Upper lobe of left lung (tissue), 4 donors: ENCODE results near the gene KRTAP5-4.

Source experiments
- CTCF ChIP-seq, 6 experiments: fragments of 450-650 bp in 4 of 6; fragments of 200-600 bp in 2 of 6; sonication (generic) in 2 of 6; IDR thresholded peaks; one replicate each; pipeline ENCODE4 v1.5.1; 2016 to 2019; ENCODE audit warnings: antibody characterized with exemption in 6 of 6
- EP300 ChIP-seq, 4 donors: sonication (generic); formaldehyde crosslinking; IDR thresholded peaks; one replicate each; pipeline ENCODE4 v1.5.1; 2017; ENCODE audit warnings: antibody characterized with exemption in 4 of 4, control low read depth in 2 of 4
- POLR2A ChIP-seq, 4 donors: fragments of 450-650 bp; IDR thresholded peaks; one replicate each; pipeline ENCODE4 v1.5.1; 2016 to 2017; ENCODE audit warnings: antibody characterized with exemption in 4 of 4, mild to moderate bottlenecking in 2 of 4
- POLR2AphosphoS5 ChIP-seq, 2 donors: sonication (generic); formaldehyde crosslinking; IDR thresholded peaks; one replicate each; pipeline ENCODE4 v1.5.1; 2017; ENCODE audit warnings: antibody characterized with exemption in 2 of 2

- TF ChIP-seq POLR2AphosphoS5 (IDR thresholded peaks at IDR 0.05): no peak
- no peak for TF ChIP-seq CTCF (IDR thresholded peaks at IDR 0.05)
- no peak for TF ChIP-seq POLR2A (IDR thresholded peaks at IDR 0.05)
- no peak for TF ChIP-seq EP300 (IDR thresholded peaks at IDR 0.05)
These were observed 22.8 kb upstream of the KRTAP5-4 start for GRCh38 chr11:1644601-1645356.
